Measurements from ENCODE around the gene SH2D6.
"Not testable (repeated sequence)": the region's sequence is repeated elsewhere in the genome, so short reads cannot be mapped to it uniquely, and the experiment has no call there.

The SH2D6 gene

GRCh38 chr2:85475799-85476490 lies 57.4 kb downstream of the SH2D6 start:
- no peak for DNase-seq

GRCh38 chr2:85476624-85477023 lies 58.1 kb downstream of the SH2D6 start:
- no peak for DNase-seq

DNA sequence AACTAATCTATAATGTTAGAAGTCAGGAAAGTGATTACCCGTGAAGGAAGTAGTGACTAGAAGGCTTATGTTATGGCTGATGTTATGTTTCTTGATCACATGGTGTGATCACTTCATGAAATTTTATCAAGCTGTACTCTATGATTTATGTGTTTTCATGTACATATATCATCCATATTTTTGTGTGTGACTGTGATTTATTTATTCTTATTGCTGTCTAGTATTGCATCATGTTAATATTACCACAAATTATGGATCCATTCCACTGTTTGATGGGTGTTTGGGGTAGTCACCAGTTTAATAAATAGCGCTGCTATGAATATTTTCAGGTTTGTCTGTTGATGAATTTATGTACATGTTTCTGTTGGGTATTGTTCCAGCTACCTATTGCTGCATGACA lies 59.4 kb downstream of the SH2D6 start:
- no peak for DNase-seq

DNA sequence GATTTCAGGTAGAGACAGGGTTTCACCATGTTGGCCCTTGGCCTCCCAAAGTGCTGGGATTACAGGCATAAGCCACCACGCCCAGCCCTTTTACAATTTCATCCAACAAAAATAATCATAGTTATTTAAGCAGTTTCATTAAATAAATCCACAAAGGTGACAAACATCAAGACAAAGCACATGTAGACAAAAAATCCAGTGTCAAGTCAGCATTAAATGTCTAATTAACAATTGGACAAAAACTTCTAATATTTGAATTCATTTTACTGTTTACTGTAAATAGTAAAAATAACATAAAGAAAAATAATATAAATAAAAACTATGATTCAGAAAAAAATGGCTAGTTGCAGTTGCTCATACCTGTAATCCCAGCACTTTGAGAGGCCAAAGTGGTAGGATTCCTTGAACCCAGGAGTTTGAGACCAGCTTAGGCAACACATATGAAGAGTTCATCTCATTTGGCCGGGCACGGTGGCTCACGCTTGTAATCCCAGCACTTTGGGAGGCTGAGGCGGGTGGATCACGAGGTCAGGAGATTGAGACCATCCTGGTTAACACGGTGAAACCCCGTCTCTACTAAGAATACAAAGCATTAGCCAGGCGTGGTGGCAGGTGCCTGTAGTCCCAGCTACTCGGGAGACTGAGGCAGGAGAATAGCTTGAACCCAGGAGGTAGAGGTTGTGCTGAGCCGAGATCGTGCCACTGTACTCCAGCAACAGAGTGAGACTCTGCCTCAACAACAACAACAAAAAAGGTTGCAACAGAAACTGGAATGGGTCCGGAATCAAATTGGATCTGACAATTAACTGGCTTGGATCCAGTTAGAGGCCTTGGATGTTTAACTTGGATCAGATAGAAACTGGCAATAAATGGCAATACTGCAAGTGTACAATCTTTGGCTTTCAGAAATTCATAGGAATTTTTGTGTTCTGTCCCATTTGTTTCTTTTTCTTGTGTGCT lies 63.6 kb downstream of the SH2D6 start:
- no peak for DNase-seq

- not testable (repeated sequence) for DNase-seq
These were observed 66.1 kb downstream of the SH2D6 start for GRCh38 chr2:85484615-85485014.

- no peak for DNase-seq
These were observed 67.3 kb downstream of the SH2D6 start for GRCh38 chr2:85485815-85486214.
